ENCODE measurements around the gene IL1RAPL1.

IL1RAPL1 gene

GRCh38 chrX:29432534-29432933, 845.3 kb downstream of the IL1RAPL1 start:
- Histone ChIP-seq H3K36me3 (no peaks in the 10 kb centered on the region), H3K9me3 (no peaks in the 10 kb centered on the region), H3K27me3 (no peaks in the 10 kb centered on the region), H3K4me3 (ENCODE audit: low read depth, low read length) (no peak overlapping the region), H3K4me1 (no peaks in the 10 kb centered on the region)
- DNase-seq = no peak
- no peak for TF ChIP-seq CTCF (IDR thresholded peaks at IDR 0.05; ENCODE audit: low read depth, low read length)

GRCh38 chrX:29434939-29435338, 847.7 kb downstream of the IL1RAPL1 start:
- Histone ChIP-seq H3K36me3 (no peaks in the 10 kb centered on the region), H3K4me1 (no peaks in the 10 kb centered on the region), H3K27me3 (no peaks in the 10 kb centered on the region), H3K9me3 (no peaks in the 10 kb centered on the region), H3K4me3 (ENCODE audit: low read depth, low read length) (no peak overlapping the region)
- no peak for TF ChIP-seq CTCF (IDR thresholded peaks at IDR 0.05; ENCODE audit: low read depth, low read length)
- no peak for DNase-seq

GRCh38 chrX:29435396-29435795, 848.1 kb downstream of the IL1RAPL1 start:
- no peak for DNase-seq
- Histone ChIP-seq H3K36me3 (no peaks in the 10 kb centered on the region), H3K4me3 (ENCODE audit: low read depth, low read length) (no peak overlapping the region), H3K9me3 (no peaks in the 10 kb centered on the region), H3K4me1 (no peaks in the 10 kb centered on the region), H3K27me3 (no peaks in the 10 kb centered on the region)
- no peak for TF ChIP-seq CTCF (IDR thresholded peaks at IDR 0.05; ENCODE audit: low read depth, low read length)

- DNase-seq = no peak
- H3K4me1 ChIP-seq = no peaks in the 10 kb centered on the region
- no peak for TF ChIP-seq CTCF (IDR thresholded peaks at IDR 0.05; ENCODE audit: low read depth, low read length)
These were observed 860.6 kb downstream of the IL1RAPL1 start for GRCh38 chrX:29447867-29448266.

GRCh38 chrX:29453333-29453732, 866.1 kb downstream of the IL1RAPL1 start:
- H3K4me3 ChIP-seq (ENCODE audit: low read depth, low read length) = no peak overlapping the region
- no peaks in the 10 kb centered on the region for H3K36me3 ChIP-seq
- no peak for TF ChIP-seq CTCF (IDR thresholded peaks at IDR 0.05; ENCODE audit: low read depth, low read length)
- H3K27me3 ChIP-seq = no peaks in the 10 kb centered on the region
- no peak for DNase-seq
- no peaks in the 10 kb centered on the region for H3K4me1 ChIP-seq
- no peaks in the 10 kb centered on the region for H3K9me3 ChIP-seq

More at GRCh38 chrX:29447867-29448266, 860.6 kb downstream of the IL1RAPL1 start:
- Histone ChIP-seq H3K27me3 (no peaks in the 10 kb centered on the region), H3K4me3 (ENCODE audit: low read depth, low read length) (no peak overlapping the region), H3K9me3 (no peaks in the 10 kb centered on the region), H3K36me3 (no peaks in the 10 kb centered on the region)

- Histone ChIP-seq H3K9me3 (no peaks in the 10 kb centered on the region), H3K27me3 (no peaks in the 10 kb centered on the region), H3K36me3 (no peaks in the 10 kb centered on the region), H3K4me3 (ENCODE audit: low read depth, low read length) (no peak overlapping the region), H3K4me1 (no peaks in the 10 kb centered on the region)
- no peak for DNase-seq
- no peak for TF ChIP-seq CTCF (IDR thresholded peaks at IDR 0.05; ENCODE audit: low read depth, low read length)
These were observed 868.5 kb downstream of the IL1RAPL1 start for GRCh38 chrX:29455702-29456101.
